Parathyroid adenoma (tissue), 2 donors: ENCODE data around the gene CERS2.

Experiments
- H2AFZ ChIP-seq: fragments of 300-600 bp; sonication (generic); one replicate; pipeline ENCODE4 v1.7.0; 2017; ENCODE audit warnings: antibody characterized with exemption, mild to moderate bottlenecking
- H3K27ac ChIP-seq: fragments of 300-600 bp; sonication (generic); one replicate; pipeline ENCODE4 v1.7.0; 2017
- H3K27me3 ChIP-seq: fragments of 300-600 bp; sonication (generic); one replicate; pipeline ENCODE4 v1.7.0; 2017; ENCODE audit warnings: low read length; ENCODE audit not compliant: control insufficient read depth, insufficient read depth
- H3K36me3 ChIP-seq: fragments of 300-600 bp; sonication (generic); one replicate; pipeline ENCODE4 v1.7.0; 2017; ENCODE audit warnings: low read length; ENCODE audit not compliant: control insufficient read depth, insufficient read depth
- H3K4me1 ChIP-seq: fragments of 300-600 bp; sonication (generic); one replicate; pipeline ENCODE4 v1.7.0; 2017; ENCODE audit warnings: control low read depth
- H3K4me2 ChIP-seq: fragments of 300-600 bp; sonication (generic); one replicate; pipeline ENCODE4 v1.7.0; 2017; ENCODE audit warnings: low read length
- H3K4me3 ChIP-seq: fragments of 300-600 bp; sonication (generic); one replicate; pipeline ENCODE4 v1.7.0; 2017; ENCODE audit warnings: low read depth, low read length
- H3K79me2 ChIP-seq: fragments of 300-600 bp; sonication (generic); one replicate; pipeline ENCODE4 v1.7.0; 2017; ENCODE audit warnings: control low read depth
- H3K9ac ChIP-seq: fragments of 300-600 bp; sonication (generic); one replicate; pipeline ENCODE4 v1.7.0; 2017; ENCODE audit warnings: mild to moderate bottlenecking
- H3K9me3 ChIP-seq: fragments of 300-600 bp; sonication (generic); one replicate; pipeline ENCODE4 v1.7.0; 2017; ENCODE audit warnings: low read length; ENCODE audit not compliant: control insufficient read depth
- CTCF ChIP-seq: fragments of 300-600 bp; sonication (generic); IDR thresholded peaks from one replicate; pipeline ENCODE4 v1.7.0; 2017; ENCODE audit warnings: antibody characterized with exemption, mild to moderate bottlenecking
- donor health status: primary hyperparathyroidism.

CERS2 gene

GRCh38 chr1:151007853-151008243, 33.2 kb upstream of the CERS2 start:
- peak overlapping the region; percentile 79 for H3K4me3 ChIP-seq
- peak overlapping the region; percentile 82 for H2AFZ ChIP-seq
- H3K4me2 ChIP-seq, result peak overlapping the region; percentile 63
- H3K36me3 ChIP-seq, result no peaks in the 10 kb centered on the region
- peak overlapping the region; percentile 37 for H3K9ac ChIP-seq
- no peaks in the 10 kb centered on the region for H3K27me3 ChIP-seq
- no peaks in the 10 kb centered on the region for H3K9me3 ChIP-seq
- H3K4me1 ChIP-seq, result peaks cover 11% of the 10 kb centered on the region
- no peak for TF ChIP-seq CTCF
- peak overlapping the region; percentile 95 for H3K27ac ChIP-seq
- H3K79me2 ChIP-seq, result peaks cover 5% of the 10 kb centered on the region

- peak within 1 kb of the TSS; percentile 85 for H2AFZ ChIP-seq
- peaks cover 11% of the 10 kb centered on the region for H3K4me1 ChIP-seq
- no peaks in the 10 kb centered on the region for H3K36me3 ChIP-seq
- peak within 1 kb of the TSS; percentile 79 for H3K4me3 ChIP-seq
- no peaks in the 10 kb centered on the region for H3K9me3 ChIP-seq
- H3K27ac ChIP-seq, result peak within 1 kb of the TSS; percentile 95
- H3K9ac ChIP-seq, result peak within 1 kb of the TSS; percentile 37
- TF ChIP-seq CTCF, result peak; percentile 47
- no peaks in the 10 kb centered on the region for H3K27me3 ChIP-seq
- H3K4me2 ChIP-seq, result peak within 1 kb of the TSS; percentile 63
- H3K79me2 ChIP-seq, result peaks cover 5% of the 10 kb centered on the region
Observed at GRCh38 chr1:151006327-151007052, 31.9 kb upstream of the CERS2 start, which contains the start of gene MINDY1. MINDY1 (minus strand) TSS chr1:151006902; CDS start chr1:151002617, 4,285 bp downstream.

- Histone ChIP-seq H3K79me2 (peaks cover 5% of the 10 kb centered on the region), H3K9me3 (no peaks in the 10 kb centered on the region), H3K9ac (peak overlapping the region; percentile 11), H3K27me3 (no peaks in the 10 kb centered on the region), H3K36me3 (no peaks in the 10 kb centered on the region), H3K4me1 (peaks cover 11% of the 10 kb centered on the region), H3K4me3 (peak overlapping the region; percentile 78), H2AFZ (peak overlapping the region; percentile 85), H3K27ac (peak overlapping the region; percentile 95), H3K4me2 (peak overlapping the region; percentile 63)
- TF ChIP-seq CTCF, result no peak
Observed at GRCh38 chr1:151005729-151006319, 31.2 kb upstream of the CERS2 start.

GRCh38 chr1:151003180-151003579, 28.5 kb upstream of the CERS2 start:
- no peaks in the 10 kb centered on the region for H3K36me3 ChIP-seq
- H3K9ac ChIP-seq, result no peak overlapping the region
- no peaks in the 10 kb centered on the region for H3K9me3 ChIP-seq
- H3K4me1 ChIP-seq, result peaks cover 11% of the 10 kb centered on the region
- H3K4me2 ChIP-seq, result peak overlapping the region; percentile 13
- H3K27ac ChIP-seq, result no peak overlapping the region
- TF ChIP-seq CTCF, result no peak
- H3K27me3 ChIP-seq, result no peaks in the 10 kb centered on the region
- H3K79me2 ChIP-seq, result peaks cover 5% of the 10 kb centered on the region
- H3K4me3 ChIP-seq, result peak overlapping the region; percentile 23
- no peak overlapping the region for H2AFZ ChIP-seq
